Renal pelvis (tissue), 4 donors: ENCODE results near the gene GPR108. TPM values are rescaled to one million over a fixed set of nuclear protein-coding genes. Genes with fewer than 3 reads are reported as not detected.

ENCODE experiments used
- DNase-seq: peaks from one replicate; pipeline ENCODE4 v3.0.0-alpha.2; 2013
- polyA plus RNA-seq, 3 donors: library from polyadenylated mRNA; unstranded; fragments of 120-200 nt; gene quantifications; one replicate each; pipeline ENCODE4 v1.2.1, GENCODE V29; 2013; ENCODE audit not compliant: insufficient read length in 3 of 3

The GPR108 gene
- polyA plus RNA-seq, 3 donors, result 67.3 to 90.0 (median 68.0) TPM

- no peak for DNase-seq
Observed at GRCh38 chr19:6724631-6725492, 12.5 kb downstream of the GPR108 start.

GRCh38 chr19:6723738-6724137, 13.6 kb downstream of the GPR108 start:
- DNase-seq, result no peak

DNA sequence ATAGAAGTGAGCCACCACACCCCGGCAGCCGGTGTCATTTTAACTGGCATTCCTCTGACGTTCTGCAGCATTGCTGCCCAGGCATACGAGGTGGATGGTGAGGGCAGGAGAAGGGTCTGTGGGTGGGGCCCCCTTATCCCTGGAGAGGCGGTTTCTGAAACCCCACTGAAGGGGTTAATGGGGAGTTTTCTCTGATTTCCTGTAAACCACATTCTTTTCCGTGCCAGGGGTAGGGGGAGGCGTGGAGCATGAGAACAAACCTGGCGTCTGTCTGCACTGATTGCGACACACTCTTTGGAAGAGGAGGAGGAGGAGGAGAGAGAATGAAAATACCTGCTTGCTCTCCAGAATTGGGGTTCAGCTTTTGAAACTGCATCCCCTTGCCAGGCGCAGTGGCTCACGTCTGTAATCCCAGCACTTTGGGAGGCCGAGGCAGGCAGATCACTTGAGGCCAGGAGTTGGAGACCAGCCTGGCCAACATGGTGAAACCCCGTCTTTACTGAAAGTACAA, 14.2 kb downstream of the GPR108 start:
- DNase-seq, result no peak

- no peak for DNase-seq
Observed at GRCh38 chr19:6721773-6722172, 15.6 kb downstream of the GPR108 start.

GRCh38 chr19:6721138-6721474, 16.3 kb downstream of the GPR108 start:
- DNase-seq, result no peak

- DNase-seq, result no peak
Observed at GRCh38 chr19:6720369-6721137, 16.8 kb downstream of the GPR108 start, which contains the start of gene C3. C3 (minus strand) TSS chr19:6720650; CDS start chr19:6720589, 61 bp downstream.

DNA sequence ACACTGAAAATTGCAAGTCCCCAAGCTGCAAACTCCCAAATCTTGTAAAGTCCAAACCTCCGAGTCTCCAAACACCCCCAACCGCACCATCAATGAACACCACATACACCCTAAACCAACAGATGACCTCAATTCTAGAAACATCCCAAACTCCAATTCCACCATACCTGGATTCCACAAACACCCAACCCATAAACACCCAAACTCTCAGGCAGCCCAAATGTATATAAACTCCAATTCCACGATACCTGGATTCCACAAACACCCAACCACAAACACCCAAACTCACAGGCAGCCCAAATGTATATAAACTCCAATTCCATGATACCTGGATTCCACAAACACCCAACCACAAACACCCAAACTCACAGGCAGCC, 17.4 kb downstream of the GPR108 start:
- DNase-seq, result no peak

DNA sequence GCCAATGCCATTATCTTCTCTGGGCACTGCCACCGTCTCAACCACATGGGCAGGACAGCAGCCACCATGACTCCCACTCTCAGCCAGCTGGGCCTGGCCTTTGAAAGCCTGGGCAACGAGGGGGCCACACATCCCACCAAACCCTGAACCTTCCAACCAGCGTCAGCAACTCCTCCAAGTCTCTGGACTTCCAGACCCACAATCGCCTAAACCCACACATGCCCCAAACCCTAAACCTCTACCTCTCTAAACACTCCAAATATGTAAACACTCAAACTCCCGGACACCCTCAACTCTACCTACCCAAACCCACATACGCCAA, 17.9 kb downstream of the GPR108 start:
- no peak for DNase-seq

- DNase-seq, result no peak
Observed at GRCh38 chr19:6718741-6719539, 18.4 kb downstream of the GPR108 start.

- no peak for DNase-seq
Observed at GRCh38 chr19:6718111-6718740, 19.2 kb downstream of the GPR108 start.

DNA sequence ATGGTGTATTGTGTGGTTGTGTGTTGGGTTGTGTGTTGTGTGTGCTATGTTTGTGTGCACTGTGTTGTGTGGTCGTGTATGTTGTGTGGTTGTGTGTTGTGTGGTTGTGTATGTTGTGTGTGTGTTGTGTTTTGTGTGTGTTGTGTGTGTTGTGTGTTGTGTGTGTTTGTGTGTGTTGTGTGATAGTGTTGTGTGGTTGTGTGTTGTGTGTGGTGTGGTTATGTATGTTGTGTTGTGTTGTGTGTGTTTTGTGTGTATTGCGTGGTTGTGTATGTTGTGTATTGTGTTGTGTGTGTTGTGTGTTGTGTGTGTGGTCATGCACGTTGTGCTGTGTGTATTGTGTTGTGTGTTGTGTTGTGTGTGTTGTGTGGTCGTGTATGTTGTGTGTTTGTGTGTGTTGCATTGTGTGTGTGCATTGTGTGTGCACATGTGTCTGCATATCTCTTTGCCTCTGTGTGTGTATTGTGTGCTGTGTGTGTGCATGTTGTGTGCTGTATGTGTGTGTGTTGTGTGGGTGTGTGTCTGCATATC, 19.9 kb downstream of the GPR108 start:
- no peak for DNase-seq

DNA sequence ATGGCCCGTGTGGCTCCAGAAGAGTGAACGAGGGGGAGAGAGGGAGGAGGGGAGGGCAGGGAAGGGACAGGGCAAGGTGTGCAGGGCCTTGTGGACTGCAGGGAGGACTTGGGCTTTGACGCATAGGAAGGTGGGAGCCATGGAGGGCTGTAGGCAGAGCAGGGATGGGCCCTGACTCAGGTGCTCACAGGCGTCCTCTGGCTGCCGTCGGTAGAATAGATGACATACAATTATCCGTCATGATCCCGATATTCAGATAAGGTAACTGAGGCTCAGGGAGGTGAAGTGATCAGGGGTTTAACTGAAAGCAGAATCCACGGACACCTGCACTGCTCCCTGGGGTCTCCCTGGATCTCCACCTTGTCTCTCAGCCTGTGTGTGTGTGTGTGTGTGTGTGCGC, 20.3 kb downstream of the GPR108 start:
- DNase-seq, result no peak

DNA sequence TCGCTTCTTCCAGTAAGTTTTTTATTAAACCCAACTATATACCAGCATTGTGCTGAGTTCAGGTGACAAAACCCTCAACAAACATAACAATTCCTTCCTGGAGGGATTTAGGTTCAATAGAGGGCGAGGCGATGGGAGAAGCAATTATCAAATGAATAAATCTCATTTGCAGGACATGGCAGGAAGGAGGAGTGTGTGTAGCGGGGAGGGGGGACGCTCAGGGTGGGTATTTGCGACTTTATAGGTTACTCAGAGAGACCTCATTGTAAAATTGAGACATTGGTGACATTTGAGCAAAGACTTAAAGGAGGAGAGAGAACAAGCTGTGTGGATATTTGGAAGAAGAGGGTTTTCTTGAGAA, 20.8 kb downstream of the GPR108 start:
- no peak for DNase-seq

DNA sequence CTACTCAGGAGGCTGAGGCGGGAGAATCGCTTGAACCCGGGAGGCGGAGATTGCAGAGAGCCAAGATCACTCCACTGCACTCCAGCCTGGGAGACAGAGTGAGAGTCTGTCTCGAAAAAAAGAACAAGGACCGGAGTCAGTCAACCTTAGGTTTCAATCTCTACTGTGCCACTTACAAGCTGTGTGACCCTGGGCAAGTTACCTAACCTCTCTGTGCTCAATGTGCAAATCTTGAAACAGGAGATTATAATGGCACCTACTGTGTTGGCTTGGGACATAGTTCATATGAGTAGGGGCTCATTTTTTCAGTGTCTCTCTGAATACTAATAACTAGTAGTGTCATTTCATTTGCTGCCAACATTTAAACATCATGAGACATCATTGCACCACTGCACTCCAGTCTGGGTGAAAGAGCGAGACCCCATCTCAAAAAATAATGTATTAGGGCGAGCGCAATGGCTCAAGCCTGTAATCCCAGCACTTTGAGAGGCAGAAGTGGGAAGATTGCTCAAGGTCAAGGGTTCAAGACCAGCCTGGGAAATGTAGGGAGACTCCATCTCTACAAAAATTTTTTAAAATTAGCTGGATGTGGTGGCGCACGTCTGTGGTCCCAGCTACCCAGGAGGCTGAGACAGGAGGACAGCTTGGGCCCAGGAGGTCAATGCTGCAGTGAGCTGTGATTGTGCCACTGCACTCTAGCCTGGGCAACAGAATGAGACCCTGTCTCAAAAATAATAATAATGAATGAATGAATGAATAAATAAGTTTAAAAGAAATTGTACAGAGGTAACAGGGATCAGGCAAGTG, 22.4 kb downstream of the GPR108 start:
- DNase-seq, result no peak

DNA sequence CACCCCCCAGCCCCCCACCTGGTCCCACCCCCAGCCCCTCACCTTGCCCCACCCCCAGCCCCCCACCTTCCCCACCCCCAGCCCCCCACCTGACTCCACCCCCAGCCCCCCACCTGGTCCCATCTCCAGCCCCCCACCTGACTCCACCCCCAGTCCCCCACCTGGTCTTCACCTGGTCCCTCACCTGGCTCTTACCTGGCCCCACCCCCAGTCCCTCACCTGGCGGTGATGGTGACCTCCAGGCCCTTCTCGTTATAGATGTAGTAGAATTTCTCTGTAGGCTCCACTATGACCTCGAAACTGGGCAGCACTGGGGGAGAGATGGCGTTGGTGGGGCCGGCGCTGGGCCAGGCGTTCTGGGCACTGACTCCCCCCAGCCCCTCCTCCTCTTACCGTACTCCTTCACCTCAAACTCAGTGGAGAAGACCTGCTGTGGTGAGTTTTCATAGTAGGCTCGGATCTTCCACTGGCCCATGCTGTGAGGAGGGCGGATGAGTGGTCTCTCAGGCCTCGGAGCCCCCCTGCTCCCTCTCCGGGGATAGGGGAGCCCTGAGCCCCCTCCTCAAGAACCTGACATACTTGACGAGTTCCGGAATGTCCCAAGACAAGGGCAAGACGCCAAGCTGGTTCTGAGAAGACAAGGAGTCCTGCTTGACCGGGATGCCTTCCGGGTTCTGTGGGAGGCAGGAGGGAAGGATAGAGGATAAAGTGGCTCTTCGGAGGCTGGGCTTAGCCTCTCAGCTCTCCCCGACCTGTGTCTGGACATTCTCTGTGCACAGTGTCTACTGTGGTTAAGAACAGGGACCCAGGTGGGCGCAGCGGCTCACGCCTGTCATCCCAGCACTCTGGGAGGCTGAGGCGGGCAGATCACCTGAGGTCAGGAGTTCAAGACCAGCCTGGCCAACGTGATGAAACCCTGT, 23.3 kb downstream of the GPR108 start:
- DNase-seq, result no peak

GRCh38 chr19:6712692-6713670, 24.4 kb downstream of the GPR108 start:
- no peak for DNase-seq

- DNase-seq, result no peak
Observed at GRCh38 chr19:6712231-6712630, 25.1 kb downstream of the GPR108 start.

DNA sequence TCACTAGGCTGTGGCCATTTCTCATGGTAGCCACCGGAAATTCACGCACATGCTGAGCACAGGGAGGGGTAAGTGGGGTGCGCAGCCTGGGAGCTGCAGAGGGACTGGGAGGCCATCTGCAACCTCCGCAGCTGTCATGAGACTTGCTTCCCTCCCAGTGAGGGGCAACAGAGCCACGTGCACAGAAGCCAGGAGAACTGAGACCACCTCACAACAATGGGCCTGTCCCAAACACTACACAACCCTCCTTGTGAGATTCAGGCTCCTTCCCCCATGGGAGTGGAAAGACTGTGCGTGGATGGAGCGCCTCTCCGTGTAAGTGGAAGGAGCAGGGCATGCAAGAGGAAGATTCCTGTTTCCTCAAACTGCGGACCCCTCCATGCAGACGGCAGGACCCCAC, 25.8 kb downstream of the GPR108 start:
- DNase-seq, result no peak

GRCh38 chr19:6711078-6711361, 26.4 kb downstream of the GPR108 start:
- no peak for DNase-seq
